Mesenchymal stem cell (in vitro differentiated cells and primary cell): Measurements from ENCODE around the gene TPM1.

Source experiments
- DNase-seq: peaks from one replicate; pipeline ENCODE4 v3.0.0-alpha.2; 2013
- H2AFZ ChIP-seq: one replicate; pipeline ENCODE4 v1.6.1; 2013; ENCODE audit warnings: low read depth, mild to moderate bottlenecking, control low read depth, inconsistent platforms, low read length, moderate library complexity
- H2AK5ac ChIP-seq: 2 replicates; pipeline ENCODE4 v1.6.1; 2013; ENCODE audit warnings: low read length, moderate library complexity, mild to moderate bottlenecking, inconsistent platforms; ENCODE audit not compliant: severe bottlenecking
- H2BK120ac ChIP-seq: one replicate; pipeline ENCODE4 v1.6.1; 2013; ENCODE audit warnings: low read depth, mild to moderate bottlenecking, inconsistent platforms, low read length, moderate library complexity
- H2BK12ac ChIP-seq, 2 experiments: one replicate each; pipeline ENCODE4 v1.6.1; 2013; ENCODE audit warnings: inconsistent platforms in 2 of 2, low read length in 2 of 2, mild to moderate bottlenecking in 2 of 2, moderate library complexity in 2 of 2, control low read depth in 1 of 2
- H2BK15ac ChIP-seq: one replicate; pipeline ENCODE4 v1.6.1; 2013; ENCODE audit warnings: mild to moderate bottlenecking, low read depth, inconsistent platforms; ENCODE audit not compliant: poor library complexity, severe bottlenecking
- H2BK5ac ChIP-seq: 2 replicates; pipeline ENCODE4 v1.6.1; 2013; ENCODE audit warnings: low read depth, mild to moderate bottlenecking, low read length, control low read depth, inconsistent platforms; ENCODE audit not compliant: poor library complexity, severe bottlenecking
- H3K14ac ChIP-seq, 2 experiments: one replicate each; pipeline ENCODE4 v1.6.1; 2013; ENCODE audit warnings: inconsistent platforms in 2 of 2, low read length in 2 of 2, control low read depth in 1 of 2, mild to moderate bottlenecking in 1 of 2, moderate library complexity in 1 of 2
- H3K18ac ChIP-seq, 2 experiments: one replicate each; pipeline ENCODE4 v1.6.1; 2013; ENCODE audit warnings: inconsistent platforms in 2 of 2, low read length in 2 of 2, control low read depth in 1 of 2, low read depth in 1 of 2, mild to moderate bottlenecking in 1 of 2
- H3K23ac ChIP-seq, 2 experiments: one replicate each; pipeline ENCODE4 v1.6.1; 2013; ENCODE audit warnings: inconsistent platforms in 2 of 2, low read length in 2 of 2, mild to moderate bottlenecking in 2 of 2, moderate library complexity in 2 of 2, control low read depth in 1 of 2
- H3K27ac ChIP-seq: 2 replicates; pipeline ENCODE4 v1.5.1; 2013; ENCODE audit warnings: mild to moderate bottlenecking, moderate library complexity, low read length, control low read depth, inconsistent platforms; ENCODE audit not compliant: poor library complexity, severe bottlenecking
- H3K27me3 ChIP-seq, 2 experiments: 2 replicates each; pipeline versions ENCODE4 v1.6.1 to v1.7.0; 2013; ENCODE audit warnings: low read length in 2 of 2, mild to moderate bottlenecking in 2 of 2, moderate library complexity in 2 of 2, control low read depth in 1 of 2, inconsistent platforms in 1 of 2; ENCODE audit not compliant: control insufficient read depth in 1 of 2, insufficient read depth in 1 of 2
- H3K36me3 ChIP-seq, 2 experiments: 2 replicates each; pipeline versions ENCODE4 v1.6.1 to v1.7.0; 2013; ENCODE audit warnings: low read length in 2 of 2, control low read depth in 1 of 2, inconsistent platforms in 1 of 2, low read depth in 1 of 2, mild to moderate bottlenecking in 1 of 2; ENCODE audit not compliant: insufficient read depth in 2 of 2, control insufficient read depth in 1 of 2
- H3K4ac ChIP-seq, 2 experiments: one replicate each; pipeline ENCODE4 v1.6.1; 2013; ENCODE audit warnings: inconsistent platforms in 2 of 2, low read length in 2 of 2, mild to moderate bottlenecking in 2 of 2, moderate library complexity in 2 of 2, control low read depth in 1 of 2, low read depth in 1 of 2
- H3K4me1 ChIP-seq: 2 replicates; pipeline ENCODE4 v1.6.1; 2013; ENCODE audit warnings: low read depth, low read length, control low read depth; ENCODE audit not compliant: control insufficient read depth, insufficient read depth
- H3K4me2 ChIP-seq: 2 replicates; pipeline ENCODE4 v1.6.1; 2013; ENCODE audit warnings: low read length, mild to moderate bottlenecking, inconsistent platforms; ENCODE audit not compliant: poor library complexity, severe bottlenecking
- H3K4me3 ChIP-seq, 2 experiments: 2 replicates each; pipeline versions ENCODE4 v1.5.1 to v1.7.0; 2013; ENCODE audit warnings: low read length in 2 of 2, mild to moderate bottlenecking in 2 of 2, control low read depth in 1 of 2, low read depth in 1 of 2; ENCODE audit not compliant: insufficient read depth in 1 of 2
- H3K79me1 ChIP-seq: replicated peaks from 2 replicates; pipeline ENCODE4 v1.6.1; 2013; ENCODE audit warnings: mild to moderate bottlenecking, control low read depth, low read length, inconsistent platforms; ENCODE audit not compliant: poor library complexity, severe bottlenecking
- H3K9ac ChIP-seq: 2 replicates; pipeline ENCODE4 v1.7.0; 2013; ENCODE audit warnings: mild to moderate bottlenecking, low read length, moderate library complexity
- H3K9me3 ChIP-seq: 2 replicates; pipeline ENCODE4 v1.7.0; 2013; ENCODE audit warnings: mild to moderate bottlenecking, low read length; ENCODE audit not compliant: control insufficient read depth
- H4K8ac ChIP-seq: one replicate; pipeline ENCODE4 v1.6.1; 2013; ENCODE audit warnings: inconsistent platforms, mild to moderate bottlenecking, low read length, moderate library complexity
- H4K91ac ChIP-seq: one replicate; pipeline ENCODE4 v1.6.1; 2013; ENCODE audit warnings: mild to moderate bottlenecking, low read length, inconsistent platforms
- WGBS: methylation state at CpG from one replicate; pipeline ENCODE4 v1.1.7; 2013; ENCODE audit warnings: mixed read lengths; 5-methylcytosine and 5-hydroxymethylcytosine counted together

TPM1 gene

DNA sequence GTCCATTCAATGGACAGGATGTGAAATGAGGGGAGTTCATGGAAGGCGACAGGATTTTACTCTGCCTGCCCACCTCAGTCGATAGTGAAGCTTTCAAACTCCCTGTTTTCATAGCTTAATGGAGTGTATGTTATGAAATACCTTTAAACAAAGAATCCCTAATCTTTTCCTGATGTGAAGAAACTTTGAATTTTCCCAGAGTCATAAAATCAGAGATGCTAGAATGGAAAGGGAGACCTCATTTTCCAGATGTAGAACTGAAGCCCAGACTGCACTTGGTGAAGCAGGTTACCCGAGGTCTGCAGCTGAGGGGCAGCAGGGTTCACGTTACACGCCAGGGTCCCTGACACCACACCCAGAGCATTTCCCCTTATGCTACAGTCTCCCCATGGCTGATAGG is 44.4 kb downstream of the TPM1 start:
- no peaks in the 10 kb centered on the region for H3K36me3 ChIP-seq
- no peak overlapping the region for H3K23ac ChIP-seq
- H3K9me3 ChIP-seq: no peaks in the 10 kb centered on the region
- no peak overlapping the region for H3K4ac ChIP-seq
- H3K4me1 ChIP-seq: peaks cover 12% of the 10 kb centered on the region
- no peaks in the 10 kb centered on the region for H3K27me3 ChIP-seq
- 80% methylated on average over 1 of the region's 5 CpGs for WGBS
- H2BK15ac ChIP-seq: no peak overlapping the region
- H2AK5ac ChIP-seq: no peak overlapping the region
- H3K14ac ChIP-seq: no peak overlapping the region
- H3K27ac ChIP-seq: no peak overlapping the region
- peak overlapping the region in 1 of 2 experiments; percentile 80 for H3K18ac ChIP-seq
- H3K79me1 ChIP-seq: no peaks in the 10 kb centered on the region
- H3K9ac ChIP-seq: no peak overlapping the region
- peak overlapping the region; percentile 70 for H4K91ac ChIP-seq
- no peak overlapping the region for H2AFZ ChIP-seq
- no peak overlapping the region for H3K4me3 ChIP-seq
- no peak overlapping the region for H2BK5ac ChIP-seq
- no peak overlapping the region for H4K8ac ChIP-seq
- peak overlapping the region; percentile 32 to 69 for H2BK12ac ChIP-seq
- H2BK120ac ChIP-seq: no peak overlapping the region
- peak; percentile 40 for DNase-seq
- H3K4me2 ChIP-seq: no peak overlapping the region

DNA sequence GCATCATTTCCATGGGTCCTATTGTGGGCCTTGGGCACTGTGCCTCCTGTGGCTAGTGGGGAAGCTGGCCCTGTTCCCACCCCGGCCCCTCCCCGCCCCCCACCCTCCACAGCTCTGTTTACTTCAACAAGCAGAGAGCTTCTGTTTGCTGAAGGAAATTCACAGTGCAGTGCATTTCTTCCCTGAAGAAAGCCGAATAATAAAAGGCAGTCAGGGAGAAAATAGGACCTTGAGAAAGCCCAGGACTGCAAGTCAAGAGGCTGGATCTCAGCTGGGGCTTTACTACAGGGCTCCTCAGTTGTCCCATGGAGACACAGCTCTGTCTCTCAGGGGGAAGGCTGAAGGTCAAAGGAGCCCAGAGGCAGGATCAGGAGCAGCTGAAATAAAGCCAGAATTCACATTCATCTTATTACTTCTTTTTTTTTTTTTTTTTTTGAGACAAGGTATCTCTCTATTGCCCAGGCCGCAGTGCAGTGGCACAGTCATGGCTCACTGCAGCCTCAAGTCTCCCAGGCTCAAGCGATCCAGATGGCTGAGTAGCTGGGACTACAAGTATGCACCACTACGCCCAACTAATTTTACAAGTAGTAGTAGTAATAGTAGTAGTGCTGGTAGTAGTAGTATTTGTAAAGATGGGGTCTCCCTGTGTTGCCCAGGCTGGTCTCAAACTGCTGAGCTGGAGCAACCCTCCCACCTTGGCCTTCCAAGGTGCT is 46.1 kb downstream of the TPM1 start:
- DNase-seq: peak; percentile 42
- Histone ChIP-seq H3K36me3 (no peaks in the 10 kb centered on the region), H3K4me3 (no peak overlapping the region), H3K18ac (peak overlapping the region; percentile 41 to 86), H3K23ac (no peak overlapping the region), H3K4me2 (no peak overlapping the region), H3K4ac (peak overlapping the region; percentile 71 to 76), H3K4me1 (peaks cover 12% of the 10 kb centered on the region), H3K9me3 (no peaks in the 10 kb centered on the region), H2AFZ (peak overlapping the region; percentile 34), H3K79me1 (no peaks in the 10 kb centered on the region), H2BK5ac (no peak overlapping the region), H4K91ac (peak overlapping the region; percentile 16), H3K9ac (peak overlapping the region; percentile 63), H2BK15ac (no peak overlapping the region), H2AK5ac (peak overlapping the region; percentile 78), H2BK12ac (peak overlapping the region in 1 of 2 experiments; percentile 82), H3K27ac (peak overlapping the region; percentile 53), H2BK120ac (peak overlapping the region; percentile 87), H3K14ac (no peak overlapping the region), H4K8ac (peak overlapping the region; percentile 67), H3K27me3 (no peaks in the 10 kb centered on the region)
- WGBS: 65% methylated on average over 3 of the region's 6 CpGs

DNA sequence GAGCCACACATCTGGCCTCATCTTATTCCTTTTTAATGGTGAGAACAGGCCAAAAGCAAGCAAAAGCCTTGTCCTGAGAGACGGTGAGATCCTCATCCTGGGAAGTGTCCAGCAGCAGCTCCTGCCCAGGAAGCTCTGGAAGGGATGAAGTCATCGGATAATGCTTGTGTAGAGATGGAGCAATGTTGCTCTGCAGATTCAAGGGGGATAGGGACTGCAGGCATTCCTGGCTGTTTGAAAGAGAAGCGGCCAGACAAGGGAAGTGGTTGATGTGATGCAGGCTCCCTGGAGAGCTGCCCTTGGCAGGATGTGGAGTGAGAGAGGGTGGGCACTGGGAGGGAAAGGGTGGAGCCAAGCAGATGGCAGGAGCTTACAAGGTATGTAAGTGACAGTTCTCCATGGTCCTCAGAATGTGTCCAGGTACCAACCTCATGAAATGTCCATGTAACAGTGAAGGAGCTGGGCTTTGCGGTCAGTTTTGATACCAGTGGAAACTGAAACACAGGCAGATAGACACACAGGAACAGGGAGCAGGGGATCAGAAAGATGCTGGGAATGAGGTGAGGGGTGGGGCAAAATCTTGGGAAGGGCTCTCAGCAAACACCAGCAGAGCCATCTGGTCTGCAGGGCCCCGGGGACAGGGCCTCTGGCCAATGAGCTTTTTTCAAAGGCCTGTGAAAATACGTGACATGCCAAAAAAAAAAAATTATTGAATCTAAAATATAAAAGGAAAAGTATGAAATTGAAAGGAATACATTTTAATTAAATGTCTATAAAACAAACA is 46.9 kb downstream of the TPM1 start:
- H2BK5ac ChIP-seq: no peak overlapping the region
- peak overlapping the region; percentile 63 for H3K9ac ChIP-seq

DNA sequence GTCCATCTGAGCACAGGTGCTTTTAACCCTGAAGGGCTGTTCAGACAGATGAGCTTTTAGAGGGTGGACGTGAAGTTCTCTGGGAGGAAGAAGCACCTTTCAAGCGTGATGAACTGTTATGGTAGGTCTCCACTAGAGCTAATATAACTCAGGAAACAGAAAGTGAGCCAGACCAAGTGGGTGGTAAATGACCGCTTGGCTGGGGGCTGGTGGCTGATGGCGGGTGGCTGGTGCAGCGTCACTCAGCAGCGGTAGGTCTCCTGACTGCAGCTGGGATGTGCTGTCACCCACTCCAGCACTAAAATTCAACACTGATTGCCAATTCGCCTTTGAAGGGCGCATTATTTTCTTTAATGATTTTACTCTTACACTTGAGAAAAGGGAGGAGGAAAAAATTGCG is 47.9 kb downstream of the TPM1 start:
- Histone ChIP-seq H3K9me3 (no peaks in the 10 kb centered on the region), H2BK120ac (no peak overlapping the region), H3K27me3 (no peaks in the 10 kb centered on the region), H4K91ac (peak overlapping the region; percentile 47), H3K14ac (no peak overlapping the region), H4K8ac (no peak overlapping the region), H3K79me1 (no peaks in the 10 kb centered on the region), H3K36me3 (no peaks in the 10 kb centered on the region), H3K27ac (no peak overlapping the region), H3K18ac (peak overlapping the region; percentile 42 to 44), H3K4me1 (peaks cover 12% of the 10 kb centered on the region), H3K4me2 (no peak overlapping the region), H2AK5ac (peak overlapping the region; percentile 89), H2BK12ac (peak overlapping the region; percentile 11 to 93), H3K4ac (peak overlapping the region in 1 of 2 experiments; percentile 52), H2BK15ac (peak overlapping the region; percentile 17), H2AFZ (no peak overlapping the region), H2BK5ac (no peak overlapping the region), H3K4me3 (no peak overlapping the region), H3K23ac (no peak overlapping the region), H3K9ac (no peak overlapping the region)
- no peak for DNase-seq
- 90% methylated on average over 8 of the region's 9 CpGs for WGBS

More for the DNA sequence above, 46.9 kb downstream of the TPM1 start:
- DNase-seq: peak; percentile 95
- H2BK120ac ChIP-seq: peak overlapping the region; percentile 87
- no peak overlapping the region for H2BK15ac ChIP-seq
- peak overlapping the region; percentile 59 for H3K27ac ChIP-seq
- H3K9me3 ChIP-seq: no peaks in the 10 kb centered on the region
- no peaks in the 10 kb centered on the region for H3K27me3 ChIP-seq
- H2AK5ac ChIP-seq: peak overlapping the region; percentile 20
- H3K4me3 ChIP-seq: no peak overlapping the region
- WGBS: 20% methylated on average over 5 of the region's 6 CpGs
- no peak overlapping the region for H3K14ac ChIP-seq
- H4K91ac ChIP-seq: peak overlapping the region; percentile 44
- H2AFZ ChIP-seq: peak overlapping the region; percentile 34
- H3K23ac ChIP-seq: no peak overlapping the region
- H3K18ac ChIP-seq: peak overlapping the region; percentile 41 to 86
- peaks cover 12% of the 10 kb centered on the region for H3K4me1 ChIP-seq
- H3K4ac ChIP-seq: peak overlapping the region; percentile 76 to 85
- peak overlapping the region; percentile 82 to 91 for H2BK12ac ChIP-seq
- no peaks in the 10 kb centered on the region for H3K79me1 ChIP-seq
- no peak overlapping the region for H3K4me2 ChIP-seq
- H4K8ac ChIP-seq: peak overlapping the region; percentile 67
- H3K36me3 ChIP-seq: no peaks in the 10 kb centered on the region
